ENCODE measurements around the gene RFX7.

The RFX7 gene

DNA sequence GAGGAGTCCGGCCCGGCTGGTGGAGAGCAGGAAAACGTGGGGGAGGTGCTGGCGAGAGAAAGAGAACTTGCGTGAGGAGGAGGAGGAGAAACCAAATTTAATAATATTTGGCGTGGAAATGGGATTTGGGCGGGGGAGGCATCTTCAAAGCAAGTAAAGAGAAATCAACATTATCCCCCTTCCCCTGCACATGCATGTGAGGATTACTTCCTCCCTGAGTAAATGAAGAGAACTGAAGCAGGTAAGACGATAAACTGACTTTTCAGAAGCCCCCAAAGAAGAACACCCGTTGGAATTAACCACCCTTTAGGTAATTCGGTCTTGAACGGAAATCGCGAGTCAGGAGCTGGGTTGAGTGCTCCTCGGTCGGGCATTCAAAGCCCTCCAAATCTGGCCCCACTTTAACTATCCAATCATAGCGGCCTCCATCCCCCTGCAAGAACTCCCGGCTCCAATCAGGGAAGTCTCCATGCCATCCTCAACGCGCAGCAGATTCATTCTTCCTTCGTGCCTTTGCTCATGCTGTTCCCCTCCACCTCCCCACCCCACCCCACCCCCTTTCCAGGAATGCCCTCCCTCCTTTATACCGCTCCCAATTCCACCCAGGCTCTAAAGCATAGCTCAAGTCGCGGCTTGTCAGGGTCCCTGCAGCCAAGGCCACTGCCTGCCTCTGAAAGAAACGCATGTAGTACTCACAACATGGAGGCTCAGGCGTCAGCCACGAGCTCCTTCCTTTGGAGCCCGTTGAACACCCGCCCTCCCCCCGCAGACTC lies 545 bp upstream of the RFX7 start:
- DNase-seq: peak; percentile 89

- DNase-seq: no peak
These were observed 1.0 kb downstream of the RFX7 start for GRCh38 chr15:56242576-56243162.

GRCh38 chr15:56241374-56242105 lies 2.1 kb downstream of the RFX7 start:
- DNase-seq: no peak

DNA sequence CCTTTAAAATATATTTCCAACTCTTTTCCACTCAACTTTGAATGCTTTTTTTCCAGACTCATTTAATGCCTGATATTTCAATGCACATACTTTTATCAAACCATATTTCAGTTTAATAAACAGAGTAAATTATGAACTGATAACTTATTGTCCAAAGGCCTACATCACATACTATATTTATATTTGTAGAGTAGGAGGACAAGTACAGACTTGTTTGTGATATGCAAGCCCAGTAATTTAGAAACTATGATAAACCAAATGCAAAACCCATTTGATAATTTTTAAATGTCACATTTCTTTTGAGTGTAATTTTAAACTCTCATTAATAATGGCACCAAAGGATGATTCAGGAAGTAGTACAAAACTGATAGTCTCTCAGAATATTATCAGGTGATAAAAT lies 3.3 kb downstream of the RFX7 start:
- DNase-seq: no peak

DNA sequence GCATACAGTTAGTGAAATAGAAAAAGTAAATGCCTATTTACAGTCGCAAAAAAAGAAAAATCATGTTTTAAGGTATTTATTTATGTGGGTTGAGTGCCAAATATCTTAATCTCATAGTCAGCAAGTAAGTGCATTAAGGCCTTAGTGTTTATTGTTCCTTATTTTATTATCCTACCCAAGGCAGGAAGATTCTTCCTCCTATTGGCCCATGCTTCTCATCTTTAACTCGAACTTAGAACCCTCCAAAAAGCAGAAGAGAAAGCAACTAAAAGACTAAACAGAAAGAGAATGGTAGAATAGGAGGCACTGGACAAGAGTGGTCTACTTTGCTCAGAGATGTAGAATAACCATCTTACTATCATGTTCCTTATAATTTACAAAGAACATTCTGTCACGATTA lies 7.5 kb downstream of the RFX7 start:
- DNase-seq: no peak

DNA sequence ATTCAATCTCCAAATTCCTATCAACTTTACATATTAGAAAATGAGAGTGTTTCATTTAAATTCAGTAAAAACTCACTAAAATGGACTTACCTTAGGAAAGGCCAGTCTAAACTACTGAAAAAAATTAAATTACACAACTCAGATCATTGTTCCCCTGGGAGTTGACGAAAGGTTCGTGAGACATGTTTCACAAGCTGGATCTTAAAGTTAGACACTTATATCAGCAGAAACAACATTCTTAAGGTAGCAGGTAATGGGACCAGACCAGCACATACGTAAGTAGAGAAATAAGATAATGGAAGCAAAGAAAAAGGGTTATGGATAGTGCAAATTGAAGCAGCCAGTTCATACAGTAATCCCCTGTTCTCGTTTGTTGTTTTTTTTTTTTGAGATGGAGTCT lies 8.9 kb downstream of the RFX7 start:
- DNase-seq: no peak

DNA sequence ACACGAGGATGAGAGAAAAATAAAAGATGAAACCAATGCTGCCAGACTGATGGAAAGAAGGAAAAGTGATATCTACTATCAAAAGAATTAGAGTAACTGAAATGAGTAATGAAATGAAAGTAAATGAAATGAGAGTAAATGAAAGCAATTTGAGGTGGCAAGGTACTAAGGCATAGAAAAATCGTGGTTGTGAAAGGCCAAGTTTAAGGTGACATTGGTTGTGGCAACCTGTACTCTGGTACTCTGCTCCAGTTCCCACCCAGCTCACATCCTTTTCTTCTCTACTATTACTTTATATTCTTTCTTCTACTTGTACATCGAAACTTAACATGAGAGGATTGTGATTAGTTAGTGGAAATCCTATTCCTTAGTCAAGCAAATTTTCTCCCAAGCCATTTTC lies 10.1 kb downstream of the RFX7 start:
- no peak for DNase-seq

- no peak for DNase-seq
These were observed 11.6 kb downstream of the RFX7 start for GRCh38 chr15:56232058-56232457.

- DNase-seq: no peak
These were observed 14.8 kb downstream of the RFX7 start for GRCh38 chr15:56228854-56229253.

- no peak for DNase-seq
These were observed 15.3 kb downstream of the RFX7 start for GRCh38 chr15:56228352-56228751.

- no peak for DNase-seq
These were observed 15.9 kb downstream of the RFX7 start for GRCh38 chr15:56227780-56228179.

DNA sequence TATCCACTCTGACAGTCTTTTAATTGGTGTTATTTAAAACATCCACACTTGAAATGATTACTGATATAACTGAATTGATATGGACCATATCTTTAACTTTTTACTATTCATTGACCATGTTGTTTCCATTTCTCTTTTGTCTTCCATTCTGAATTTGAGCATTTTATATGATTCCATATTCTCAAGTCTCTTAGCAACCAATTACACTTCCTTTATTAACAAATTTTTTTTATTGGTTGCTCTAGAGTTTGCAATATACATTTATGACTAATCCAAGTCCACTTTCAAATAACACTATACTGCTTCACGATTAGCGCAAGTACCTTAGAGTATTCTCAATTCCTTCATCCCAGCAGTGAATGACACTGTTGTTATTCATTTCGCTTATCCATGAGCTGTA lies 16.4 kb downstream of the RFX7 start:
- no peak for DNase-seq

DNA sequence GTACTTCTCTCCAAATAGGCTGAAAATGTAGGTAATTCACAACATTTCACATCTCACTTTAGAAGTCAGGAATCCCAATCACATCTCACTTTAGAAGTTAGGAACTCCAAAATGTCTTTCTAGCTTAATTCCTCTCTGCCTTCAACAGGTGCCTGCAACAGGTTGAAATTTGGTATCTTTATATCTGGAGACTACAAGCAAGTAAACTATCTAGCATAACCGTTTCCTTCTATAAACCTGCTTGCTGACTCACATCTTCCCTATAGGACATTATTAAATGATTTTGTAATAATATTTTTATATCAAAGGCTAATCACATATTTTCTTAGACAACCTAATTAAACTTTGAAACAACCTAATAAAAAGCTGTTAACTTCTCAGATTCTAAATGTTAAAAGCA lies 18.2 kb downstream of the RFX7 start:
- DNase-seq: no peak

GRCh38 chr15:56222302-56222701 lies 21.4 kb downstream of the RFX7 start:
- DNase-seq: no peak

- DNase-seq: no peak
These were observed 26.3 kb downstream of the RFX7 start for GRCh38 chr15:56217341-56217740.

GRCh38 chr15:56215769-56216168 lies 27.9 kb downstream of the RFX7 start:
- DNase-seq: peak; percentile 67

- no peak for DNase-seq
These were observed 31.6 kb downstream of the RFX7 start for GRCh38 chr15:56211960-56212550.

DNA sequence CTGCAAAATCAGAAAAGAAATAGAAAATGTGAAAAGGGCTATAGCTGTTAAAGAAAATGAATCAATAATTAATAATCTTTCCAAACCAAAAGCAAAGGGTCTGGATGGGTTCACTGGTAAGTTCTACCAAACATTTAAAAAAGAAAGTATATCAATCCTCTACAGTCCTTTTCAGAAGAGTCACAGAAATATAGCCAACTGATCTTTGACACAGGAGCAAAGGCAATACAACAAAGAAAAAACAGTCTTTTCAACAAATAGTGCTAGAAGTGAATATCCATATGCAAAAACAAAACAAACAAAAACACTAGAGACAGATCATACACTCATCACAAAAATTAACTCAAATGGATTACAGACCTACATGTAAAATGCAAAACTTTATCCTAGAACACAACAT lies 32.6 kb downstream of the RFX7 start:
- no peak for DNase-seq

DNA sequence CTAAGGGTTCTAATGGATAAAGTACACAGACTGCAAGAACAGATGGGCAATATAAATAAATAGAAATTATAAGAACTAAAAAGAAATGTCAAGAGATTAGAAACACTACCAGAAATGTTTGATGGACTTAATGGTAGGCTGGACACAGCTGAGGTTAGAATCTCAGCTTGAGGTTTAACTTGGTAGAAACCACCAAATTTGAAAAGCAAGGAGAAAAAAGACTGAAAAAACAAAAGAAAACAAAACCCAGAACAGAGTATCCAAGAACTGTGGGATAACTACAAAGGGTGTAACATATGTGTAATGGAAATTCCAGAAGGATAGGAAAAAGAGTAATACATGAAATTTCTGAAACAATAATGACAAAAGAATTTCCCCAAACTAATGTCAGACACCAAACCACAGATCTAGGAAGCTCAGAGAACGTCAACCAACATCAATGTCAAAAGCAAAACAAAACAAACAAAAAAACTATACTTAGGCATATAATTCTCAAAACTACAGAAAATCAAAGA lies 35.0 kb downstream of the RFX7 start:
- DNase-seq: no peak

DNA sequence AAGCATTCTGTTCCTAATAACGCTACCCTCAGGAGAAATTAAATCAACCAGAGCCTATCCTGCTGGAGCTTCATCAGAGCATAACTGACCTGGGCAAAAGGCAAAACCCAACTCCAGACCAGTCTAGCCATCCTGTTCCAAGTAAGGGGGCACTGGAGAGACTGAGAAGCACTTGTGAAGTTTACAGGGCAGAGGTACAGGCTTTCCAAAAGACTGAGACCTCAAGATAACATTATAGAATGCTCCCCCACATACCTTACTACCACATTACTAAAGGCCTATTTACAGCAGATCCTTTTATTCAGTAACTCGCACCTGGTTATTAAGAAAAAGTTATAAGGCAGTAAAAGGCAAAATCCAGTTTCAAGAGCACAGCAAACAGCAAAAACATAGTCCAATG lies 35.5 kb downstream of the RFX7 start:
- no peak for DNase-seq

- no peak for DNase-seq
These were observed 36.0 kb downstream of the RFX7 start for GRCh38 chr15:56207711-56208110.

DNA sequence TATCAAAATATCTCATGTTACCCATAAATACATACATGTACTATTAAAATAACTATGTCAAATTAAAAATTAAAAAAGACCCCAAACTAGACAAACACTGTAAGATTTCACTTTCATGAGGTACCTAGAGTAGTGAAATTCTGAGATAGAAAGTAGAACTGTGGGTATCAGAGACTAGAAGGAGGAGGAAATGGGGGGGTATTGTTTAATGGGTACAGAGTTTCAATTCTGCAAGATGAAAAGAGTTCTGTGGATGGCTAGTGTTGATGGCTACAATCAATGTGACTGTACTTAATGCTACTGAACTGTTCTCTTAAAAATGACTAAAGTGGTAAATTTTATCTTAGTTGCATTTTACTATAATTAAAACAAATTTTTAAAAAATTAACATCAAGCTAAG lies 36.6 kb downstream of the RFX7 start:
- no peak for DNase-seq

- DNase-seq: no peak
These were observed 38.4 kb downstream of the RFX7 start for GRCh38 chr15:56205061-56205876.
